OCI-LY7 (cell line): ENCODE results near the gene FRS2.

Experiments
- EZH2phosphoT487 ChIP-seq: fragments of 200-600 bp; sonication (generic); IDR thresholded peaks from 2 replicates; pipeline ENCODE4 v1.6.1; 2018; ENCODE audit warnings: low read depth, borderline replicate concordance, mild to moderate bottlenecking, mixed run types, antibody characterized with exemption, low read length, moderate library complexity, mixed read lengths
- TF ChIP-seq, protein P1 (sequence below): fragments of 200-600 bp; sonication (generic); conservative IDR thresholded peaks from 2 replicates; pipeline ENCODE4 v1.5.1; 2014; ENCODE audit warnings: mild to moderate bottlenecking, antibody characterized with exemption, low read length, moderate library complexity, mixed read lengths

DNA sequence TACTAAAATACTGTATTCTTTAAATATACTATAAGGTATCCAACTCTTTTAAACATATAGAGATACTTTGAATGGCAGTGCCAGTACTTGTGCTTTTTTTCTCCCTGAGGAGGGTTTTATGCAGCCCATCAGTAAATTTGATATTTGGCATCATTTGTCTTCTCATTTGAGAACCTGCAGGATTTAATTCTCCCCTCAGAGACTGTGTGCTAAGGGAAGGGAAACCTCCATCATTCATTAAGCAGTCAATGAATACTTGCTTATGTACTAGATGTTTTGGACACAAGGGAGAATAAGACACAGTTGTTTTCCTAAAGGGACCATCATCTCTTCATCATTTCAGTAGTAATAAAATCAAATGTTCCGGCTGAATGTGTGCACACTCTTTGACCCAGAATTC is 40.8 kb downstream of the FRS2 start:
- TF ChIP-seq, protein P1, sequence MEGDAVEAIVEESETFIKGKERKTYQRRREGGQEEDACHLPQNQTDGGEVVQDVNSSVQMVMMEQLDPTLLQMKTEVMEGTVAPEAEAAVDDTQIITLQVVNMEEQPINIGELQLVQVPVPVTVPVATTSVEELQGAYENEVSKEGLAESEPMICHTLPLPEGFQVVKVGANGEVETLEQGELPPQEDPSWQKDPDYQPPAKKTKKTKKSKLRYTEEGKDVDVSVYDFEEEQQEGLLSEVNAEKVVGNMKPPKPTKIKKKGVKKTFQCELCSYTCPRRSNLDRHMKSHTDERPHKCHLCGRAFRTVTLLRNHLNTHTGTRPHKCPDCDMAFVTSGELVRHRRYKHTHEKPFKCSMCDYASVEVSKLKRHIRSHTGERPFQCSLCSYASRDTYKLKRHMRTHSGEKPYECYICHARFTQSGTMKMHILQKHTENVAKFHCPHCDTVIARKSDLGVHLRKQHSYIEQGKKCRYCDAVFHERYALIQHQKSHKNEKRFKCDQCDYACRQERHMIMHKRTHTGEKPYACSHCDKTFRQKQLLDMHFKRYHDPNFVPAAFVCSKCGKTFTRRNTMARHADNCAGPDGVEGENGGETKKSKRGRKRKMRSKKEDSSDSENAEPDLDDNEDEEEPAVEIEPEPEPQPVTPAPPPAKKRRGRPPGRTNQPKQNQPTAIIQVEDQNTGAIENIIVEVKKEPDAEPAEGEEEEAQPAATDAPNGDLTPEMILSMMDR, result no peak
- no peak for TF ChIP-seq EZH2phosphoT487
